SU-DHL-6 (cell line): Measurements from ENCODE around the gene NET1.

Experiments
- H2AFZ ChIP-seq: fragments of 200-600 bp; sonication (generic); 2 replicates; pipeline ENCODE4 v1.6.1; 2014; ENCODE audit warnings: low read depth, mild to moderate bottlenecking, moderate library complexity, mixed read lengths, antibody characterized with exemption, low read length; ENCODE audit not compliant: severe bottlenecking
- H3F3A ChIP-seq: fragments of 200-600 bp; shearing (Covaris generic); 2 replicates; pipeline ENCODE4 v1.6.0; 2016; ENCODE audit warnings: antibody characterized with exemption, mild to moderate bottlenecking; ENCODE audit not compliant: insufficient read depth
- H3K27ac ChIP-seq: fragments of 200-600 bp; sonication (generic); 2 replicates; pipeline ENCODE4 v1.5.1; 2016; ENCODE audit warnings: low read depth, mild to moderate bottlenecking, low read length, moderate library complexity, mixed read lengths
- H3K27me3 ChIP-seq: fragments of 200-600 bp; sonication (generic), shearing (Covaris generic); 2 replicates; pipeline ENCODE4 v1.6.0; 2014; ENCODE audit warnings: mild to moderate bottlenecking, low read length
- H3K36me3 ChIP-seq: fragments of 200-600 bp; sonication (generic); 2 replicates; pipeline ENCODE4 v1.6.1; 2014; ENCODE audit warnings: mild to moderate bottlenecking, low read length, mixed read lengths
- H3K4me2 ChIP-seq: fragments of 300-600, 200-600 bp; shearing (Covaris generic), sonication (generic); 2 replicates; pipeline ENCODE4 v1.6.0; 2014; ENCODE audit warnings: low read length, low read depth, mild to moderate bottlenecking; ENCODE audit not compliant: poor library complexity, severe bottlenecking
- H3K4me3 ChIP-seq: fragments of 200-600 bp; sonication (generic); 2 replicates; pipeline ENCODE4 v1.5.1; 2014; ENCODE audit warnings: antibody characterized with exemption, low read length, mild to moderate bottlenecking, mixed read lengths; ENCODE audit not compliant: insufficient read depth, poor library complexity, severe bottlenecking
- H3K79me2 ChIP-seq: fragments of 200-600 bp; sonication (generic); 2 replicates; pipeline ENCODE4 v1.6.1; 2014; ENCODE audit warnings: mild to moderate bottlenecking, low read length, moderate library complexity; ENCODE audit not compliant: insufficient read depth
- H3K9ac ChIP-seq: fragments of 200-600 bp; sonication (generic); 2 replicates; pipeline ENCODE4 v1.7.0; 2014; ENCODE audit warnings: mild to moderate bottlenecking, low read length
- H3K9me2 ChIP-seq: fragments of 200-600 bp; sonication (generic); replicated peaks from 2 replicates; pipeline ENCODE4 v1.6.1; 2014; ENCODE audit warnings: low read length; ENCODE audit not compliant: insufficient read depth
- H3K9me3 ChIP-seq: fragments of 200-600 bp; sonication (generic); 2 replicates; pipeline ENCODE4 v1.6.1; 2014; ENCODE audit warnings: low read length, mixed read lengths; ENCODE audit not compliant: insufficient read depth
- H4K20me1 ChIP-seq: fragments of 200-600 bp; sonication (generic); 2 replicates; pipeline ENCODE4 v1.6.1; 2014; ENCODE audit warnings: low read depth, mild to moderate bottlenecking, antibody characterized with exemption, low read length, moderate library complexity, mixed read lengths
- CTCF ChIP-seq: fragments of 200-600 bp; sonication (generic); IDR thresholded peaks from one replicate; pipeline ENCODE4 v1.5.1; 2017; ENCODE audit warnings: antibody characterized with exemption, mild to moderate bottlenecking, low read length, moderate library complexity; ENCODE audit not compliant: insufficient read depth, poor library complexity, severe bottlenecking
- EZH2phosphoT487 ChIP-seq: fragments of 200-600 bp; sonication (generic), shearing (Covaris generic); conservative IDR thresholded peaks from 2 replicates; pipeline ENCODE4 v1.6.1; 2018; ENCODE audit warnings: mild to moderate bottlenecking, antibody characterized with exemption, low read length, moderate library complexity, mixed read lengths

Gene NET1

DNA sequence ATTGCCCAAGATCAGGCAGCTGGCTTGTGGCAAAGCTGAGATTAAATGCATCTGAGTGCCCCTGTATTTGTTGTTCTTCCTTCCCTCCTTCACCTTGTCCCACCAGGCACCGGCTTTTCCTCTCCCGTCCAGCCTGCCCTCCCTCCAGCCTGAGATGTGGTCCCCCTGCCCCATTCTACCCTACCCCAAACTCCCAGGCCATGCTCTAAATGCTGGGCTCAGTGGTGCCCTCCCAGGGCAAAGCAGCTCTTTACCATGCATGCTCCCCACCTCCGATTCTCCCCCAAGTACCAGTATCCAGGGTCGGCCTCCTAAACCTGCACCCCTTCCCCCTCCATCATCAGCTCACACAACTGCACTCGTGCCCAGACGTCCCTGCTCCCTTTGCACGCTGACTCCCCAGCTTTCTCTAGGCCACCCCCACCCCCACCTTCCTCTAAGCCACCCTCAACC lies 50.5 kb downstream of the NET1 start:
- TF ChIP-seq EZH2phosphoT487 (no peak), CTCF (no peak)
- Histone ChIP-seq H3K36me3 (0 out of 2 replicates have a peak, but pooled peaks cover 6% of the 10 kb centered on the region), H3K79me2 (no peaks in the 10 kb centered on the region), H3K27me3 (no peaks in the 10 kb centered on the region), H3F3A (no peaks in the 10 kb centered on the region), H3K4me2 (no peak overlapping the region), H2AFZ (no peak overlapping the region), H3K9me3 (no peaks in the 10 kb centered on the region), H4K20me1 (no peaks in the 10 kb centered on the region), H3K4me3 (no peak overlapping the region), H3K27ac (no peak overlapping the region), H3K9ac (no peak overlapping the region), H3K9me2 (no peaks in the 10 kb centered on the region)

GRCh38 chr10:5464546-5464945 lies 52.2 kb downstream of the NET1 start:
- Histone ChIP-seq H2AFZ (no peak overlapping the region), H3K36me3 (0 out of 2 replicates have a peak, but pooled peaks cover 6% of the 10 kb centered on the region), H3K27me3 (no peaks in the 10 kb centered on the region), H3K9me3 (no peaks in the 10 kb centered on the region), H3K4me3 (no peak overlapping the region), H3K9me2 (no peaks in the 10 kb centered on the region), H3K27ac (no peak overlapping the region), H3K4me2 (no peak overlapping the region), H3K9ac (no peak overlapping the region), H3K79me2 (no peaks in the 10 kb centered on the region), H3F3A (no peaks in the 10 kb centered on the region), H4K20me1 (no peaks in the 10 kb centered on the region)
- TF ChIP-seq CTCF, result no peak
- TF ChIP-seq EZH2phosphoT487, result no peak

DNA sequence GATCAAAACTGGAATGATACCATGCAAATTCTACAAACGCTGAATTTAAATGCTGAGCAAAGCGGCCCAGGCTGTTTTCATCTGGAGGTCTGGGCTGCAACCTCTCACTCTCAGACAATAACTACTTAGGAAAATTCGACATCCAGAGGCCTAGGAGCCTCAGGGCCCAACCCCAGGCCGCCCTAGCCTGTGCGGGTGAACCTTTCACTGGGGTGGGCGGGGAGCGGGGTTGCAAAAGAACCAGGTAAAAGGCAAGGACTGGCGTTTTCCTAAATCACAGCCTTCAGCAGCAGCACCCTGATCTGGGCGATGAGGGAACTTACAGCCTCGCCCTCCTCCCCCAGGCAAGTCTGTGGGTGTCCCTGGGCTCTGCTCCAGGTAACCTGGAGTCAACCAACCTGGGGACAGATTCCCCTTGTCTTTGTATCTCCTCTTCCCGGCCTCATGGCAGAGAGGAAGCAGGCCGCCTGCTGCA lies 53.7 kb downstream of the NET1 start:
- Histone ChIP-seq H2AFZ (no peak overlapping the region), H3K4me2 (no peak overlapping the region), H3K4me3 (no peak overlapping the region), H3F3A (no peaks in the 10 kb centered on the region), H3K9ac (no peak overlapping the region), H3K79me2 (no peaks in the 10 kb centered on the region), H3K9me2 (no peaks in the 10 kb centered on the region), H3K9me3 (no peaks in the 10 kb centered on the region), H3K36me3 (no peaks in the 10 kb centered on the region), H3K27ac (no peak overlapping the region), H3K27me3 (no peaks in the 10 kb centered on the region), H4K20me1 (no peaks in the 10 kb centered on the region)
- TF ChIP-seq EZH2phosphoT487 (no peak), CTCF (no peak)
